ENCODE results near the gene HOXB6.

The HOXB6 gene

DNA sequence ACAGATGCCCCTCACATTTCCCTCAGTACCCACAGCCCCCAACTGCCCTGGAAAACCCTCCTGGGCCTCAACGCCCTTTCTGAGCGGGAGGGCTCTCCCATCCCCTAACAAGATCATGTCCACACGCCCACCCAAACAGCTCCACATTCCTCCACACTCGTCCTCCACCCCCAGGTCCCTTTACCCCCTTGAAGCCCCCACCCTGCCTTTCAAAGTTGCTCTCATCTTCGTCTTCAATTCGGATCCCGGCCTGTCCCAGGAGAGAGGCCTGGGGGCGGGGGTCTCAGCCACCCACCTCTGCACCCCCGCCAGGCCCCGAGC, 41.0 kb downstream of the HOXB6 start:
- ChIA-PET CTCF (interaction anchor here (1.3 to 2.0 kb wide), 2 partner anchors 24 to 29 kb away, joined by 4 to 5 read pairs; partner anchors contain the start of gene HOXB5), POLR2A (interaction anchor here (0.7 kb wide), 1 partner anchor 9 kb away, joined by 3 read pairs; no protein-coding TSS in a partner anchor)
- Histone ChIP-seq H3K36me3 (ENCODE audit: control insufficient read depth in 2 of 2, insufficient read depth in 1 of 2, low read length in 2 of 2) (peaks cover 13 to 58% of the 10 kb centered on the region in 2 experiments), H3K4me3 (ENCODE audit: low read depth, low read length) (no peak overlapping the region), H3K9me3 (ENCODE audit: control insufficient read depth, insufficient read depth, low read depth, low read length) (no peaks in the 10 kb centered on the region), H3K27ac (ENCODE audit: extremely low read depth, low read depth, low read length) (peak overlapping the region; percentile 76; the same call in 1 of the 2 replicates), H3K4me1 (ENCODE audit: control insufficient read depth, insufficient read depth, low read length) (peaks cover 89% of the 10 kb centered on the region)
- TF ChIP-seq ZNF157 (tag by site-specific recombination; IDR thresholded peaks at IDR 0.05) = no peak
- peak; percentile 28; the same call in 1 of the 2 replicates for TF ChIP-seq ZFHX2 (tag by site-specific recombination; conservative IDR thresholded peaks at IDR 0.05)
- no peak for TF ChIP-seq ZNF645 (tag by site-specific recombination; IDR thresholded peaks at IDR 0.05)
- no peak for TF ChIP-seq YY2 (tag by site-specific recombination; IDR thresholded peaks at IDR 0.05)
- TF ChIP-seq EGR2 (tag by site-specific recombination; IDR thresholded peaks at IDR 0.05; ENCODE audit: low read depth) = peak; percentile 32
- TF ChIP-seq, protein P1, sequence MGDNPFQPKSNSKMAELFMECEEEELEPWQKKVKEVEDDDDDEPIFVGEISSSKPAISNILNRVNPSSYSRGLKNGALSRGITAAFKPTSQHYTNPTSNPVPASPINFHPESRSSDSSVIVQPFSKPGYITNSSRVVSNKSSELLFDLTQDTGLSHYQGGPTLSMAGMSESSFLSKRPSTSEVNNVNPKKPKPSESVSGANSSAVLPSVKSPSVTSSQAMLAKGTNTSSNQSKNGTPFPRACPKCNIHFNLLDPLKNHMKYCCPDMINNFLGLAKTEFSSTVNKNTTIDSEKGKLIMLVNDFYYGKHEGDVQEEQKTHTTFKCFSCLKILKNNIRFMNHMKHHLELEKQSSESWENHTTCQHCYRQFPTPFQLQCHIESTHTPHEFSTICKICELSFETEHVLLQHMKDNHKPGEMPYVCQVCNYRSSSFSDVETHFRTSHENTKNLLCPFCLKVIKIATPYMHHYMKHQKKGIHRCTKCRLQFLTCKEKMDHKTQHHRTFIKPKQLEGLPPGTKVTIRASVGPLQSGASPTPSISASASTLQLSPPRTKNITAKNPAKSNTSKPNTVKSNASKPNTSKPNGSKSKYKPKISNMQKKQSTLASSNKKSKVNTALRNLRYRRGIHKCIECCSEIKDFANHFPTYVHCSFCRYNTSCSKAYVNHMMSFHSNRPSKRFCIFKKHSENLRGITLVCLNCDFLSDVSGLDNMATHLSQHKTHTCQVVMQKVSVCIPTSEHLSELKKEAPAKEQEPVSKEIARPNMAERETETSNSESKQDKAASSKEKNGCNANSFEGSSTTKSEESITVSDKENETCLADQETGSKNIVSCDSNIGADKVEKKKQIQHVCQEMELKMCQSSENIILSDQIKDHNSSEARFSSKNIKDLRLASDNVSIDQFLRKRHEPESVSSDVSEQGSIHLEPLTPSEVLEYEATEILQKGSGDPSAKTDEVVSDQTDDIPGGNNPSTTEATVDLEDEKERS (tag by site-specific recombination; IDR thresholded peaks at IDR 0.05) = no peak
- TF ChIP-seq ZNF571 (tag by site-specific recombination; IDR thresholded peaks at IDR 0.05) = no peak

DNA sequence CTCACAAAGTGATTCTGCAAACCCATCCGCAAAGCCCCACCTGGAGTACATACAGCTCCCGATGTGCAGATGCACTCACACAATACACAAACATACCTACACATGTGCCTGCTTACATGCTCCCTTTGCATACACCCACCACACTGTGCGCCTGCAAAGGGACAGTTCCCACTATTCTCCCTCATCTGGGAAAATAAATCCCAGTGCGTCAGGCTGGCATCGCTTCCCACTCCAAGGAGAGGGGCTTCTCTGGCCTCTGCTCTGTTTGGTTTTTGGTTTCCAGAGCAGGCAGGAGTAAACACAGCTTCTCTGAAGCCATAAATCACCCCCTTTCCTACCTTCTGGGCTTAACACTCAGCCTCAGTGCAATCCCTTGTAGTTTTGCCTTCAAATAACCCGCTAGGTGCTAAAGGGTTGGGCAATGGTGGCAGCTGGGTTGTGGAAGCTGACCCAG, 41.4 kb downstream of the HOXB6 start:
- ChIA-PET POLR2A (interaction anchor here (0.7 kb wide), 1 partner anchor 8 kb away, joined by 3 read pairs; no protein-coding TSS in a partner anchor), CTCF (interaction anchor here (1.2 to 2.0 kb wide), 3 partner anchors 22 to 30 kb away, joined by 4 to 5 read pairs (median 4); partner anchors contain the start of gene HOXB5)
- peaks cover 89% of the 10 kb centered on the region for H3K4me1 ChIP-seq (ENCODE audit: control insufficient read depth, insufficient read depth, low read length)
- H3K4me3 ChIP-seq (ENCODE audit: low read depth, low read length) = no peak overlapping the region
- no peaks in the 10 kb centered on the region for H3K9me3 ChIP-seq (ENCODE audit: control insufficient read depth, insufficient read depth, low read depth, low read length)
- H3K27ac ChIP-seq (ENCODE audit: extremely low read depth, low read depth, low read length) = peak overlapping the region; percentile 76; the same call in 1 of the 2 replicates
- peaks cover 13 to 61% of the 10 kb centered on the region in 2 experiments for H3K36me3 ChIP-seq (ENCODE audit: control insufficient read depth in 2 of 2, insufficient read depth in 1 of 2, low read length in 2 of 2)
- no peak for TF ChIP-seq ZNF626 (tag by site-specific recombination; IDR thresholded peaks at IDR 0.05)
- no peak for TF ChIP-seq ZNF19 (tag by site-specific recombination; IDR thresholded peaks at IDR 0.05; ENCODE audit: low read depth)
- no peak for TF ChIP-seq ZIC2 (tag by site-specific recombination; IDR thresholded peaks at IDR 0.05)
- TF ChIP-seq ZFP69B (tag by site-specific recombination; IDR thresholded peaks at IDR 0.05) = no peak
- no peak for TF ChIP-seq SETDB1 (IDR thresholded peaks at IDR 0.05; ENCODE audit: insufficient read length, low read length)
- TF ChIP-seq REST (tag by site-specific recombination; IDR thresholded peaks at IDR 0.05) = no peak
- no peak for TF ChIP-seq ZNF670 (tag by site-specific recombination; IDR thresholded peaks at IDR 0.05; ENCODE audit: low read depth)
- TF ChIP-seq OVOL3 (tag by site-specific recombination; IDR thresholded peaks at IDR 0.05) = no peak
- TF ChIP-seq ZBTB8A (tag by site-specific recombination; IDR thresholded peaks at IDR 0.05) = peak; percentile 42; the same call in 1 of the 2 replicates
- TF ChIP-seq ZNF302 (tag by site-specific recombination; IDR thresholded peaks at IDR 0.05; ENCODE audit: low read depth) = no peak
- TF ChIP-seq GLIS1 (tag by site-specific recombination; IDR thresholded peaks at IDR 0.05) = no peak
- peak; percentile 67 for TF ChIP-seq SP7 (tag by site-specific recombination; IDR thresholded peaks at IDR 0.05)
- 0 out of 2 replicates have a peak, but pooled peaks have one; percentile 22 for TF ChIP-seq FEZF1 (tag by site-specific recombination; IDR thresholded peaks at IDR 0.05)
- TF ChIP-seq, protein P1 (tag by site-specific recombination; IDR thresholded peaks at IDR 0.05) = no peak
- TF ChIP-seq ZNF23 (tag by site-specific recombination; IDR thresholded peaks at IDR 0.05; ENCODE audit: borderline replicate concordance) = no peak
- no peak for TF ChIP-seq MEIS1 (CRISPR knock-in tag; IDR thresholded peaks at IDR 0.05; ENCODE audit: borderline replicate concordance)
- no peak for TF ChIP-seq YY1 (tag by site-specific recombination; IDR thresholded peaks at IDR 0.05)
